Measurements from ENCODE around the gene MGARP.

DNA sequence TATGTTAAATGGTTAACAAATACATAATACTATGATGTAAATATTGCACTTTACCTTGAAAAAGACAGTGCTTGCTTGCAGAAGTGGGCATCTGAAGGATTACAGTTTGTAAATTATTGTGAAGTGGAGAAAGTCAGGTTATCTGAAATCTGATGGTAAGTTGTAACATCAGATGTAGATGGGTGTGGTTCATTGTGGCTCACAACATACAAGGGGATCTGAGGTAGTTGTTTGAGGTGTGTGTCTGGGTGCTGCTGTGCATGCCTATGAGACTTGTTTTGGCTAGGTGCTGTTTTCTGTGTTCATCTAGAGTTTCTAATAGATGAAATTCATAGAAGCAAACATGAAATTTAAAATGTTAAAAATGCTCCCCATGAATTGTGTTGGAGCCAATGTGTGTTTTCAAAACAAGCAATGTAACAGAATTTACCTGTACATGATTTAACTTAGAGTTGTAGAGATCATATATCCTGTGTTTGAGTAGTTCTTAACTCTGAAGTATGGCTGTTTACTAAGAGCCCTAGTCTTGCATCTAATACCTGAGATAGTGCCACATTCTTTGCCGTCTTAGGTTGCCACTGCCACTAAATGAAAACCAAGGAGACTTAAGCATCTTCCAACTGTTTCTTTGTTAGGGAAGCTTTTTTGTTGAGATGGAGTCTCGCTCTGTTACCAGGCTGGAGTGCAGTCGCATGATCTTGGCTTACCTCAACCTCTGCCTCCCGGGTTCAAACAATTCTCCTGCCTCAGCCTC lies 34.2 kb upstream of the MGARP start:
- TF ChIP-seq BCOR (IDR thresholded peaks at IDR 0.05): no peak
- no peak for TF ChIP-seq JUND (IDR thresholded peaks at IDR 0.05; ENCODE audit: borderline replicate concordance, low read depth, low read length)
- TF ChIP-seq JUND (tag; IDR thresholded peaks at IDR 0.05; ENCODE audit: borderline replicate concordance, low read depth, low read length): no peak
- TF ChIP-seq GABPB1 (CRISPR knock-in tag; IDR thresholded peaks at IDR 0.05): no peak
- TF ChIP-seq, protein P1, sequence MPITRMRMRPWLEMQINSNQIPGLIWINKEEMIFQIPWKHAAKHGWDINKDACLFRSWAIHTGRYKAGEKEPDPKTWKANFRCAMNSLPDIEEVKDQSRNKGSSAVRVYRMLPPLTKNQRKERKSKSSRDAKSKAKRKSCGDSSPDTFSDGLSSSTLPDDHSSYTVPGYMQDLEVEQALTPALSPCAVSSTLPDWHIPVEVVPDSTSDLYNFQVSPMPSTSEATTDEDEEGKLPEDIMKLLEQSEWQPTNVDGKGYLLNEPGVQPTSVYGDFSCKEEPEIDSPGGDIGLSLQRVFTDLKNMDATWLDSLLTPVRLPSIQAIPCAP (CRISPR knock-in tag; IDR thresholded peaks at IDR 0.05; ENCODE audit: borderline replicate concordance): no peak
- no peak for TF ChIP-seq ZEB2 (IDR thresholded peaks at IDR 0.05)
- TF ChIP-seq ZNF589 (CRISPR knock-in tag; IDR thresholded peaks at IDR 0.05; ENCODE audit: low read depth): no peak
- no peak for TF ChIP-seq ETV5 (CRISPR knock-in tag; IDR thresholded peaks at IDR 0.05; ENCODE audit: low read depth)
- TF ChIP-seq MYC (IDR thresholded peaks at IDR 0.05; ENCODE audit: low read depth, low read length): no peak
- no peak for TF ChIP-seq MYC (CRISPR knock-in tag; IDR thresholded peaks at IDR 0.05; ENCODE audit: borderline replicate concordance, low read depth)

All from K562 (cell line).